Measurements from ENCODE around the gene TMEM192. TPM values are rescaled to one million over a fixed set of nuclear protein-coding genes. Genes with fewer than 3 reads are reported as not detected.

Gene TMEM192
- total and polyA plus RNA-seq, 2 of the 4 experiments (the other 2 are of a cell fraction), result 7.7 to 17.2 TPM

DNA sequence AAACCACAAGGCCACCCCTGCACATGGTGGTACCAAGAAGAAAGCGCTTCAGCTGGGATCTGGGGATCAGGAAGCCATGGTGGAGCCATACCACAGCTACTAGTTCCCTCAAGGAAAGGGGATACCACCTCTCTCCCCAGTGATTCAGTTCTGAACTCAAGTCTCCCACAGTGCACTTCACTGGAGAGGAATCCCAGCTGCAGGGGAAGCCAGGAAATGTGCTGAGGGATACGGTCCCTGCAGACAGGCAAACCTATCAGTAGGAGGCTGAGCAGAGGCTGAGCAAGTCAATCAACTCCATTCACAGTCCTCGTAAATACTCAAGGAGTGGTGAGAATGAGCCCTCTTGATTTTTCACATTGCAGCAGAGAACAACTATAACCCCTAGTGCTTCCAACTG is 11.0 kb downstream of the TMEM192 start:
- Histone ChIP-seq H4K20me1 (ENCODE audit: insufficient read depth, low read length) (no peaks in the 10 kb centered on the region), H2BK20ac (ENCODE audit: low read depth, low read length) (no peak overlapping the region), H3K56ac (ENCODE audit: extremely low read depth, insufficient read depth, low read length) (no peak overlapping the region), H2BK5ac (ENCODE audit: low read depth, low read length, poor library complexity, severe bottlenecking) (no peak overlapping the region), H3K27me3 (ENCODE audit: control insufficient read depth, insufficient read depth, low read length) (no peaks in the 10 kb centered on the region), H3K23ac (ENCODE audit: low read depth, low read length) (no peak overlapping the region), H2AK9ac (replicated peaks; ENCODE audit: low read depth, low read length, poor library complexity) (no peak overlapping the region), H2AFZ (replicated peaks; ENCODE audit: low read length, poor library complexity) (no peak overlapping the region), H4K91ac (ENCODE audit: insufficient read depth, low read depth, low read length) (no peak overlapping the region), H2BK120ac (ENCODE audit: low read depth, low read length) (no peak overlapping the region), H3K9me1 (ENCODE audit: insufficient read depth, low read length) (no peaks in the 10 kb centered on the region), H3K4me2 (ENCODE audit: low read depth, low read length) (no peak overlapping the region), H4K5ac (ENCODE audit: low read depth, low read length) (no peak overlapping the region), H3K79me1 (ENCODE audit: low read depth in 1 of 2, low read length in 2 of 2) (no peaks in the 10 kb centered on the region), H3K27ac (ENCODE audit: insufficient read depth, low read length) (no peak overlapping the region), H2BK15ac (ENCODE audit: low read depth, low read length) (no peak overlapping the region), H3K4me1 (ENCODE audit: control insufficient read depth, insufficient read depth, low read length) (no peaks in the 10 kb centered on the region), H3K9me3 (ENCODE audit: control insufficient read depth, insufficient read depth, low read length) (no peaks in the 10 kb centered on the region), H3K14ac (replicated peaks; ENCODE audit: low read depth, low read length) (no peak overlapping the region), H3K9ac (ENCODE audit: low read depth, low read length) (no peak overlapping the region), H3K36me3 (ENCODE audit: control insufficient read depth, insufficient read depth, low read length) (no peaks in the 10 kb centered on the region; the same call in none of the 2 replicates), H3K4me3 (ENCODE audit: insufficient read depth, low read depth, low read length) (no peak overlapping the region), H3K4ac (ENCODE audit: low read depth, low read length) (no peak overlapping the region), H3K18ac (ENCODE audit: low read depth, low read length) (no peak overlapping the region), H2AK5ac (ENCODE audit: low read depth, low read length) (no peak overlapping the region), H4K8ac (ENCODE audit: low read depth in 2 of 2, low read length in 2 of 2) (no peak overlapping the region)
- dilution Hi-C loops (cut with HindIII; ENCODE audit: low sequenced_read_pairs, unreplicated experiment) (no loop called here), intact Hi-C loops (cut with micrococcal nuclease) (no loop called here), in situ Hi-C loops (cut with MboI; ENCODE audit: low sequenced_read_pairs) (no loop called here)
- TF ChIP-seq NFE2L2 (IDR thresholded peaks at IDR 0.05; ENCODE audit: low read depth, low read length) (no peak), CEBPB (IDR thresholded peaks at IDR 0.05; ENCODE audit: low read depth, low read length) (no peak), MAFK (IDR thresholded peaks at IDR 0.05; ENCODE audit: low read depth, low read length) (no peak), BHLHE40 (IDR thresholded peaks at IDR 0.05; ENCODE audit: low read depth, low read length) (no peak), FOS (IDR thresholded peaks at IDR 0.05; ENCODE audit: low read depth, low read length) (no peak), CHD1 (IDR thresholded peaks at IDR 0.05; ENCODE audit: low read depth, low read length) (no peak), RCOR1 (IDR thresholded peaks at IDR 0.05; ENCODE audit: insufficient replicate concordance, low read length) (no peak), RFX5 (IDR thresholded peaks at IDR 0.05; ENCODE audit: low read depth, low read length) (no peak), SMC3 (IDR thresholded peaks at IDR 0.05; ENCODE audit: low read depth, low read length) (no peak), MXI1 (IDR thresholded peaks at IDR 0.05; ENCODE audit: borderline replicate concordance, low read depth, low read length) (no peak), POLR2A (IDR thresholded peaks at IDR 0.05; ENCODE audit: low read depth, low read length) (no peak), RAD21 (IDR thresholded peaks at IDR 0.05; ENCODE audit: low read length) (no peak)
- TF ChIP-seq, protein P1, sequence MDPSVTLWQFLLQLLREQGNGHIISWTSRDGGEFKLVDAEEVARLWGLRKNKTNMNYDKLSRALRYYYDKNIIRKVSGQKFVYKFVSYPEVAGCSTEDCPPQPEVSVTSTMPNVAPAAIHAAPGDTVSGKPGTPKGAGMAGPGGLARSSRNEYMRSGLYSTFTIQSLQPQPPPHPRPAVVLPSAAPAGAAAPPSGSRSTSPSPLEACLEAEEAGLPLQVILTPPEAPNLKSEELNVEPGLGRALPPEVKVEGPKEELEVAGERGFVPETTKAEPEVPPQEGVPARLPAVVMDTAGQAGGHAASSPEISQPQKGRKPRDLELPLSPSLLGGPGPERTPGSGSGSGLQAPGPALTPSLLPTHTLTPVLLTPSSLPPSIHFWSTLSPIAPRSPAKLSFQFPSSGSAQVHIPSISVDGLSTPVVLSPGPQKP (IDR thresholded peaks at IDR 0.05; ENCODE audit: borderline replicate concordance, low read depth, low read length), result no peak
- TF ChIP-seq, protein P2, sequence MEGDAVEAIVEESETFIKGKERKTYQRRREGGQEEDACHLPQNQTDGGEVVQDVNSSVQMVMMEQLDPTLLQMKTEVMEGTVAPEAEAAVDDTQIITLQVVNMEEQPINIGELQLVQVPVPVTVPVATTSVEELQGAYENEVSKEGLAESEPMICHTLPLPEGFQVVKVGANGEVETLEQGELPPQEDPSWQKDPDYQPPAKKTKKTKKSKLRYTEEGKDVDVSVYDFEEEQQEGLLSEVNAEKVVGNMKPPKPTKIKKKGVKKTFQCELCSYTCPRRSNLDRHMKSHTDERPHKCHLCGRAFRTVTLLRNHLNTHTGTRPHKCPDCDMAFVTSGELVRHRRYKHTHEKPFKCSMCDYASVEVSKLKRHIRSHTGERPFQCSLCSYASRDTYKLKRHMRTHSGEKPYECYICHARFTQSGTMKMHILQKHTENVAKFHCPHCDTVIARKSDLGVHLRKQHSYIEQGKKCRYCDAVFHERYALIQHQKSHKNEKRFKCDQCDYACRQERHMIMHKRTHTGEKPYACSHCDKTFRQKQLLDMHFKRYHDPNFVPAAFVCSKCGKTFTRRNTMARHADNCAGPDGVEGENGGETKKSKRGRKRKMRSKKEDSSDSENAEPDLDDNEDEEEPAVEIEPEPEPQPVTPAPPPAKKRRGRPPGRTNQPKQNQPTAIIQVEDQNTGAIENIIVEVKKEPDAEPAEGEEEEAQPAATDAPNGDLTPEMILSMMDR (conservative IDR thresholded peaks at IDR 0.05; ENCODE audit: low read depth, low read length), result no peak
- TF ChIP-seq, protein P3, sequence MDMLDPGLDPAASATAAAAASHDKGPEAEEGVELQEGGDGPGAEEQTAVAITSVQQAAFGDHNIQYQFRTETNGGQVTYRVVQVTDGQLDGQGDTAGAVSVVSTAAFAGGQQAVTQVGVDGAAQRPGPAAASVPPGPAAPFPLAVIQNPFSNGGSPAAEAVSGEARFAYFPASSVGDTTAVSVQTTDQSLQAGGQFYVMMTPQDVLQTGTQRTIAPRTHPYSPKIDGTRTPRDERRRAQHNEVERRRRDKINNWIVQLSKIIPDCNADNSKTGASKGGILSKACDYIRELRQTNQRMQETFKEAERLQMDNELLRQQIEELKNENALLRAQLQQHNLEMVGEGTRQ (IDR thresholded peaks at IDR 0.05; ENCODE audit: low read depth, low read length), result no peak
- DNase-seq, result no peak
- BruUV-seq (replicated peaks), result no TSS peak
- ChIA-PET POLR2A (ENCODE audit: unreplicated experiment) (no interaction called here), CTCF (no interaction called here)
- no CpG with 5 or more reads among the region's 3 CpGs for WGBS, 2 experiments (ENCODE audit: extremely low coverage in 2 of 2, insufficient read length in 1 of 2)
- no peak for ATAC-seq (ENCODE audit: low read depth)

All from IMR-90 (cell line).